C4-2B (cell line): ENCODE results near the gene CIB4.
A peak's percentile ranks its signal among the peaks of the same experiment; 100 is the strongest.
"Not testable (repeated sequence)": the region's sequence is repeated elsewhere in the genome, so short reads cannot be mapped to it uniquely, and the experiment has no call there.

Source experiments
- H3K27ac ChIP-seq: fragments of 450-650 bp; 2 replicates; pipeline ENCODE4 v1.5.1; 2017
- ZFX ChIP-seq: fragments of 450-650 bp; IDR thresholded peaks from 2 replicates; pipeline ENCODE4 v1.6.1; 2017
- TF ChIP-seq, protein P1 (sequence below): fragments of 450-650 bp; conservative IDR thresholded peaks from 2 replicates; pipeline ENCODE4 v1.5.1; 2017; ENCODE audit warnings: mild to moderate bottlenecking

The CIB4 gene

DNA sequence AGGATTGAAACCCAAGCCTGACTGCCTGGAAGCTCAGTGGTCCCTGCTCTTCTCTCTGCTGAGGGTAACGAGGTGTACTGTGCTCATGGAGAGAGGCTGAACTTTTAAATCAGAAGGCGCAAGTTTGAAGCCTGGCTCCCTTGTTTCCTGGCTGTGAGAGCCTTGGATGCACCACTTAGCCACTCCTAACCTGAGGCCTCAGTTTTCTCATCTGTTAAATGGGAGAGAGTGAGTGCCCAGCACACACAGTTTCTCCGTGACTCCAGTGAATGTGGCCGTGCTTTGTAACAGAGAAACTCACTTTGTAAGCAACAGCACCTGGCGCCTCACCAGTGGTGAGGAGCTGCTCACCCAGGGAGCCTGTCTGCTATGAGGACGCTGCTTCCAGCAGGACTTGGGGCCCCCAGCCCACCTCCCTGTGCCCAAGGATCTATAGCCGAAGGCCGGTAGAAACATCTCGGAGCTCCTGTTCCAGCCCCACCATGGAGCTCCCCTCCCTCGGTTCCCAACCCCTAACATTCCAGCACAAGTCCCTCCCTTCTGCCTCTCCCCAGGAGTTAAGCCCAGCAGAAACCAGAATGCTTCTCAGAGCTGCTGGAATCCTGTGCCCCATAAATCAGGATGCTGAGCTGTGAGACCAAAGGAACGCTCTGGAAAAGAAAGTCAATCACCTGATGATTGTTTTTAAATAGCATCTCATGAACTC lies 31.1 kb upstream of the CIB4 start:
- no peak for TF ChIP-seq ZFX
- TF ChIP-seq, protein P1, sequence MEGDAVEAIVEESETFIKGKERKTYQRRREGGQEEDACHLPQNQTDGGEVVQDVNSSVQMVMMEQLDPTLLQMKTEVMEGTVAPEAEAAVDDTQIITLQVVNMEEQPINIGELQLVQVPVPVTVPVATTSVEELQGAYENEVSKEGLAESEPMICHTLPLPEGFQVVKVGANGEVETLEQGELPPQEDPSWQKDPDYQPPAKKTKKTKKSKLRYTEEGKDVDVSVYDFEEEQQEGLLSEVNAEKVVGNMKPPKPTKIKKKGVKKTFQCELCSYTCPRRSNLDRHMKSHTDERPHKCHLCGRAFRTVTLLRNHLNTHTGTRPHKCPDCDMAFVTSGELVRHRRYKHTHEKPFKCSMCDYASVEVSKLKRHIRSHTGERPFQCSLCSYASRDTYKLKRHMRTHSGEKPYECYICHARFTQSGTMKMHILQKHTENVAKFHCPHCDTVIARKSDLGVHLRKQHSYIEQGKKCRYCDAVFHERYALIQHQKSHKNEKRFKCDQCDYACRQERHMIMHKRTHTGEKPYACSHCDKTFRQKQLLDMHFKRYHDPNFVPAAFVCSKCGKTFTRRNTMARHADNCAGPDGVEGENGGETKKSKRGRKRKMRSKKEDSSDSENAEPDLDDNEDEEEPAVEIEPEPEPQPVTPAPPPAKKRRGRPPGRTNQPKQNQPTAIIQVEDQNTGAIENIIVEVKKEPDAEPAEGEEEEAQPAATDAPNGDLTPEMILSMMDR = no peak
- no peak overlapping the region for H3K27ac ChIP-seq

DNA sequence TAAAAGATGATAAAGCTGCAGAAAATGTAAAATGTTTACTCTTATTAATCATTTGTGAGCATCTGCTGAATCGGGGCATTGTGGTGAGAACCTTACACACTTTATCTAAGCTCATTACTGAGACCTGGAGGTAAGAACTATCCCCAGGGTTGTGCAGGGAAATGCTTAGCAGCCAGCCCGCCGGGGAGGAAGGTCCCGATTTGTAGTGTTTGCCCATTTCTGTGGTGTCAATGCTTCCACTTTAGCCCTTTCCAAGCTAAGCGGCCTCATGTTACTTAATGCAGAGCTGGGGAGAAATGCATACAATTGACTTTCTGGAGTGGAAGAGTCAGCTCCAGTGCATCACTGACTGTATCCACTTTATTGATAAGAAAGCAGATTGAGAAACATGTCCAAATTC lies 30.5 kb upstream of the CIB4 start:
- TF ChIP-seq, protein P1 = no peak
- no peak for TF ChIP-seq ZFX
- no peak overlapping the region; the same call in 1 of the 2 replicates for H3K27ac ChIP-seq

DNA sequence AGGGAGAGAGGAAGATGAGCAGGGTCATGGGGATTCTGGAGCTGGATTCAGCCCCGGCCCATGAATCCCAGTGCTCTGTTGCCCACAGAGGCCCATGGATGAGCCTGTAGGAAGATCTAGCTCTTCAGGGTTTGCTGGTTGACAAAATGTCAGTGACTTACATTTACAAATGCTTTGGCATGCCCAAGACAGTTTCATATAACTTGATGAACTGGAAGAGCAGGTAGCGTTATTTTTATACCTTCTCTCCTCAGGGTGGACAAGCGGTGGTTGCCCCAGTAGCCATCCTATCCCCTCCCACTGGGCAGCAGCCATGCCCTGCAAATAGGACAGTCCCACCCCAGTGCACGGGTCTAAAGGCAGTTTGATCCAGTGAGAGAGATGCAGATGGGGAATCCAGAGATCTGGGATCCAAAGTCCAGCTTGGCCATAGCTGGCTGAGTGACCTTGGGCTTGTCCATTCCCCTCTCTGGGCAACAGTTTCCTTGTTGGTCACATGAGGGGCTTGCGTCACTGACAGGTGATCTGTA lies 29.8 kb upstream of the CIB4 start:
- H3K27ac ChIP-seq = peak overlapping the region; percentile 38
- TF ChIP-seq, protein P1 = no peak
- TF ChIP-seq ZFX = no peak

DNA sequence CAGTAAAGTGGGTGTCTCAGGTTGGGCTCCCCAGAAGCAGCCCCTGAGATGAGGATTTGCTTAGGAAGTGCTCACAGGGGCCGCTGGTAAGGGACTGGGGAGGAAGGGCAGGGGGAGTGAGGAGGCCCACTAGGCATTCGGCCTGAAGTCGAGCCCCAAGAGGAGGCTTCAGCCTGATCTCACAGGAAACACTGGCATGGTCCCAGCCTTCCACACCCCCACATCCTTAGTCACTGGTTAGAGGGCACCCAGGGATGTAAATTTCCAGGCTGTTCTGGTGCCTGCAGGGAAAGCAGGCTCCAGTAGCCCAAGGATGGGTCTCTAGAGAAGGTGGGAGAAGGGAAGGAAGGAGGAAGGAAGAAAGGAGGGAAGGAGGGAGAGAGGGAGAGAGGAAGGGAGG lies 29.0 kb upstream of the CIB4 start:
- H3K27ac ChIP-seq = peak overlapping the region; percentile 38
- no peak for TF ChIP-seq ZFX
- TF ChIP-seq, protein P1 = no peak

DNA sequence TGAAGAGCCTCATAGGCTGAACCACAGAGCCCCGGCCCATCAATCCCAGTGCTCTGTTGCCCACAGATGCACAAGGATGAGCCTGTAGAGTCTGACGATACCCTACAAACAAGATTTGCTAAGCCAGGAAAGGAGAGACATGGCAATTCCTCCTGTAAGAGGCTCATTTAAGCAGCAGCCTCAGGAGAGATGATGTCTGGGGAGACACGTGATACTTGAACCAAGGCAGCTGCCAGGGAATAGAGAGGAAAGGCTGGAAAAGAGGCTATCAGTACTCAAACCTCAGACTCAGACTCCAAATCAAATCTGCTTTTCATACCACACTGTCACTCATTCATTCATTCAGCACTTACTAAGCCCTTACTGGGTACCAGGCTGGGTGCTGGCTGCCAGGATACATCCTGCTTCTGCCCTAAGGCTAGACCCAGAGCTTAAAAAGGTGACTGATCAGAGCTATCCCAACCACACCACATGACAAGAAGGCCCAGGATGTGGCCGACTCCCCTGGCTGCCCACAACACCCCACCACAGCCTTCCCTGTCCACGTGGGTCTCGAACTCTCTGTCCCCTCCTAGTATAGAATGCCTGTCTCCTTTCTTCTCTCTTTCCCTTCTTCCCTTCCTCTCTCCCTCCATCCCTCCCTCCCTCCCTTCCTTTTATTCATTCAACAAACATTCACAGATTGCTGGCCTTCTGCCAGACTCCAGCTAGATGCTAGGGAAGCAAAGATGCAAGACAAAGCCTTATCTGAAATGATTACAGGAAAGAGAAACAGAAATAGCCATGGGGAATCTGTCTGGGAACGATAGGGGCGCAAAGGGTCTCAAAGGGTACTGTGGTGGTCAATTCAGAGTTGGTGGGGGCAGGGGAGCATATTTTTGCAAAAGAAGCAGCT lies 27.9 kb upstream of the CIB4 start:
- TF ChIP-seq, protein P1 = no peak
- no peak for TF ChIP-seq ZFX

DNA sequence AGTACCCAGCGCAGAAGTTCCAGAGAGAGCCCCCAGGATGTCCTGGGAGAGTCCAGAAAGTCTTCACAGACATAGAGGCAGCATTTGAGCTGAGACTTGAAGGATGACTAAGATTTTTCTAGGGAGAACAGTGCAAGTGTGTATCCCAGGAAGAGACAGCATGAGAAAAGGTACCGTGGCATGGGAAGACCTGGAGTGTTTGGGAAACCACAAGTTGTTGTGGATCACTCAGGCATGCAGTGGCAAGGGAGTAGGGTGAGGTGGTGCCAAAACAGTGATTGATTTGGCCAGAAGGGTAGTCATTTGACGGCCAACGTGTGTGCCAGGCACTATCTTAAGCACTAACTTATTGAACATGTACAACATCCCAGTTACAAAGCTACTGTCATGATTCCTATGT lies 26.9 kb upstream of the CIB4 start:
- no peak overlapping the region for H3K27ac ChIP-seq
- no peak for TF ChIP-seq ZFX
- TF ChIP-seq, protein P1 = no peak

More for the DNA sequence above, 27.9 kb upstream of the CIB4 start:
- no peak overlapping the region for H3K27ac ChIP-seq

DNA sequence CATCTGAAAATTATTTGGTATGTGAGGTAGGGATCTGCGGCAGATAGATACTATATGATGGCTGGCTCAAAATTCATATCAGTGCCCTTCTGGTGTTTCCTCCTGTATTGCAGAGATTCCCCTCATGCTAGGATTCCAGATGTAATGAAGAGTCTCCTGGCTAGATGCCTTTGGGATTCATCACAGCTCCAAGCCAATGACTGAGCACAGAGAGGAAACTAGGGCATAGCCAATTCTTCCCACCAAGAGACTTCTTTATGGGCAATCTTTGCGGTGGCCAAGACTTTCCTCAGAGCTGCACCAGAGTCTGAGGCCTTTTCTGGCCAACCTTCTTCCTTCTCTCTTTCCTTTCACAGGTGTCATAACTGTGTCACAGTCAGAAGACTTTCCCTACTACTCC lies 25.5 kb upstream of the CIB4 start:
- H3K27ac ChIP-seq = no peak overlapping the region
- no peak for TF ChIP-seq ZFX
- TF ChIP-seq, protein P1 = no peak

DNA sequence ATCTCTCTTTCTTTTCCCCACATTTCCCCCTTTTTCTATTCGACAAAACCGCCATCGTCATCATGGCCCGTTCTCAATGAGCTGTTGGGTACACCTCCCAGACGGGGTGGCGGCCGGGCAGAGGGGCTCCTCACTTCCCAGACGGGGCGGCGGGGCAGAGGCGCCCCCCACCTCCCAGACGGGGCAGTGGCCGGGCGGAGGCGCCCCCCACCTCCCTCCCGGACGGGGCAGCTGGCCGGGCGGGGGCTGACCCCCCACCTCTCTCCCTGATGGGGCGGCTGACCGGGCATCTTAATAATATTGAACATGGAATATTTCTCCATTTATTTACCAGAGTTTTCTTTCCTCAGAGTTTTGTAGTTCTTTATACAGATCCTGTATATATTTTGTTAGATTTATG lies 24.1 kb upstream of the CIB4 start:
- H3K27ac ChIP-seq = not testable (repeated sequence)
